Spinal cord (tissue), 10 donors: Measurements from ENCODE around the gene SMR3A. TPM values are rescaled to one million over a fixed set of nuclear protein-coding genes. Genes with fewer than 3 reads are reported as not detected.

Experiments used
- DNase-seq, 6 donors: peaks; one replicate each; pipeline versions ENCODE4 v3.0.0 to v3.0.0-alpha.2; 2013 to 2015; ENCODE audit warnings: low spot score in 6 of 6, low read depth in 4 of 6
- H3K27ac ChIP-seq: one replicate; pipeline ENCODE4 v1.5.1; 2013; ENCODE audit warnings: low read depth, low read length, control low read depth
- H3K27me3 ChIP-seq: one replicate; pipeline ENCODE4 v1.6.1; 2013; ENCODE audit warnings: low read length; ENCODE audit not compliant: control insufficient read depth, insufficient read depth
- H3K36me3 ChIP-seq: one replicate; pipeline ENCODE4 v1.6.1; 2013; ENCODE audit warnings: low read length; ENCODE audit not compliant: control insufficient read depth, insufficient read depth
- H3K4me1 ChIP-seq: one replicate; pipeline ENCODE4 v1.6.1; 2013; ENCODE audit warnings: low read length; ENCODE audit not compliant: control insufficient read depth, insufficient read depth
- H3K4me3 ChIP-seq: one replicate; pipeline ENCODE4 v1.5.1; 2013; ENCODE audit warnings: low read depth, low read length, control low read depth
- H3K9me3 ChIP-seq: one replicate; pipeline ENCODE4 v1.6.1; 2013; ENCODE audit warnings: low read length; ENCODE audit not compliant: control insufficient read depth, insufficient read depth
- WGBS: methylation state at CpG from one replicate; pipeline ENCODE4 v1.1.5; 2013; ENCODE audit warnings: missing lambda C conversion rate; ENCODE audit not compliant: insufficient coverage; 5-methylcytosine and 5-hydroxymethylcytosine counted together
- long read RNA-seq, 4 donors: transcript quantifications; one replicate each; lab custom pipeline, GENCODE V29; 2026
- polyA plus RNA-seq, 2 donors: library from polyadenylated mRNA; unstranded; fragments of 120-200 nt; gene quantifications; one replicate each; pipeline ENCODE4 v1.2.1, GENCODE V29; 2013; ENCODE audit not compliant: insufficient read length in 2 of 2
- total RNA-seq, 2 donors: library from RNA; depleted of rRNA in 1 of 2; stranded (reverse); fragments of 120-200 nt in 1 of 2; fragments of >200 nt in 1 of 2; gene quantifications; one replicate each; pipeline versions ENCODE4 v1.2.3 to v1.2.4, GENCODE V29; 2013 to 2014
- donor health status: healthy.

Gene SMR3A
- total RNA-seq: not detected
- polyA plus RNA-seq: not detected
- long read RNA-seq, donor 1: 0 reads
- long read RNA-seq, donor 2: 0 reads
- long read RNA-seq, donor 3: 0 reads
- long read RNA-seq, donor 4: 0 reads

DNA sequence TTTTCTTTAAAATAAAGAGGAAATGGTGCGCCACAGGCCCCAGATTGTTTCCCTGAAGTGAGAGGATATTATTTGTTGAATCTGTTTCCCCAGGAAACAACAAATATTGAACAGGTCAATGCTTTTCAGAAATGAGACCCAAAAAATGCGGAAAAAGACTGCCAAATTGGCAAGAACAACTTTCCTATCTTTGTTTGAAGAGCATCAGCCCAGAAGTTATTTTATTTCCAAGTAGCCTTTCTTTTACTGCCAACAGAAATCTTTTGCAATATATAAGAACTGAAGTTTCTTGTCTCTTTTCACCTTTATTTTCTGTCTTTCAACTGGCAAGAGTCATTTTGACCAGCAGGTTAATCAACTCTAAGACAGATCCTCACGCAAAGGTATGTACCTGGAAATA, at the start of gene SMR3A:
Gene SMR3A (plus strand): TSS at position 301 of the 400 bp plus-strand sequence. CDS start 1,356 bp downstream, outside the sequence.
- no peak for DNase-seq
- Histone ChIP-seq H3K27ac (no peak within 1 kb of the TSS), H3K4me3 (no peak within 1 kb of the TSS), H3K27me3 (no peaks in the 10 kb centered on the region), H3K4me1 (no peaks in the 10 kb centered on the region), H3K9me3 (no peaks in the 10 kb centered on the region), H3K36me3 (no peaks in the 10 kb centered on the region)
- WGBS: no CpG with 5 or more reads among the region's 3 CpGs

DNA sequence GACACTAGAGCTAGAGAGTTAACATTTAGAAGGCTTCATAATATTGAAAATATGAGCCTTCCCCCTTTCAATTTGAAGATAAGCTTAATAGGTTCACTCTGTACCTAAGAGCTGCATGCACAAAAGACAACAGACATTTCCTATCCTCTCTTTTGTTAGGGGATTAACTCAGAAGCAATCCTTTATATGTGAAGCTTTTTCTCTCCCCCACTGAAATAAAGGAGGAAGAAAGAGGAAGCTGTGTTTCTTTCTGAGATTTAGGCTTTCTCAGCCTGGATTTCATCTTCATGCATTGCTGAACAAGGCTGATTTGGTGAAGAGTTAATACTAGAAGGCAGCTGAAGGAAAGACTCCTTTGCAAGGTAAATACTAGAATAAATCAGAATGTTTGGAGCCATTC, 46.8 kb upstream of the SMR3A start:
- H3K4me1 ChIP-seq: no peaks in the 10 kb centered on the region
- H3K27ac ChIP-seq: no peak overlapping the region
- no peak overlapping the region for H3K4me3 ChIP-seq
- no peaks in the 10 kb centered on the region for H3K9me3 ChIP-seq
- no peaks in the 10 kb centered on the region for H3K36me3 ChIP-seq
- no peaks in the 10 kb centered on the region for H3K27me3 ChIP-seq
- DNase-seq: no peak

DNA sequence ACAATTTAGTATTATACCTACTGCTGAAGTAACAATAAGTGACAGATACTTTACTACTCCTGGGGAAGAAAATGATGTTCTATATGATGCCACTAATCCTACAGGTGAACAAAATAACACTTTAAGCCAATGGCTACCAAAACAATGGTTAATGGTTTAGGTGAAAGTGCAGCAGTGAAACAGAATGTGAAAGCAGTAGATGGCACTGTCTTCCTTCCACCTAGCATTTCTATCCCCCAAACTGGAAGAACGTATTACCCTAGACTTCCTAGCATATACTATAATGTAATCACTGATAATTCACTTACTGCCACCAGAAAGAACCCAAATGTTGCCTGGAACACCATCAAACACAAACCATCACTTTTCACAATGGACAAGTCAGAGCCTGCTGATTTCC, 44.6 kb upstream of the SMR3A start:
- H3K27ac ChIP-seq: no peak overlapping the region
- no peaks in the 10 kb centered on the region for H3K36me3 ChIP-seq
- H3K4me3 ChIP-seq: no peak overlapping the region
- H3K4me1 ChIP-seq: no peaks in the 10 kb centered on the region
- DNase-seq: no peak
- no peaks in the 10 kb centered on the region for H3K9me3 ChIP-seq
- 71% methylated on average over 1 of the region's 1 CpG for WGBS
- no peaks in the 10 kb centered on the region for H3K27me3 ChIP-seq

DNA sequence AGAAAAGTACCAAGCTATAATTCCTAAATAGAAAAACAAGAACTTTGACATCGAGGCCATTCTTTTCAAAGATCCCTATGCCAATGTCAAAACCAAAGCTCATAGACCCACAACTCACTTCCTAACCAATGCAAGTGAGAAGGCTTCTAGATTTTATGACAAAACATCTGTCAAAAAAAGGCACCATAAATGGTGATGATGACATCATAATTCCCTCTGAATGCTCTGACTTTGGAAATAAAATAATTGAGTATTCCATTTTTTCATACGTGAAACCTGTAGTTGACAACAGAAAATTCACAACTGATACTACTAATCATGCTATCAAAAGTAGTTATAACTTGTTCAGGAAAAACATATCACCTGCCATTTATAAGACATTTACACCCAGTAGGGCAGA, 34.5 kb upstream of the SMR3A start:
- H3K36me3 ChIP-seq: no peaks in the 10 kb centered on the region
- H3K4me3 ChIP-seq: no peak overlapping the region
- H3K9me3 ChIP-seq: no peaks in the 10 kb centered on the region
- no peaks in the 10 kb centered on the region for H3K4me1 ChIP-seq
- H3K27me3 ChIP-seq: no peaks in the 10 kb centered on the region
- no peak for DNase-seq
- 83% methylated on average over 1 of the region's 2 CpGs for WGBS
- H3K27ac ChIP-seq: no peak overlapping the region

DNA sequence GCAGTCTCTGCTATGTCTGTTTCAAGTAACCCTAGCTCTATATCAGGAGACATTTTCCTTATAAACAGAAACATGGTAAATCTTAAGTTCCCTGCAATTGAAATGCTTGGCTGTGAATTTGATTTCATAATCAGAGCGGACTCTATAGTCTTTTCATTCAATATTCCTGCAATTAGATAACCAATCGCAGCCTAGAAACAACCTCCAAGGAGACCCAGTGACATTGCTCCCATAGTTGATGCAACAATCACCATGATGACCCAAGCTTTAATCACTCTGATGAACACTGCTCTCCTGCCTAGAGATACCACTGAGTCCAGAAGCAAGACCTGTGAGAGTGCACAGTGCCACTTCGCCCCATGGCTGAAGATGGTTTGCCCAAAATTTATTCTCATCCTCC, 25.9 kb upstream of the SMR3A start, which contains the start of gene CABS1:
Gene CABS1 (plus strand): TSS at position 301 of the 400 bp plus-strand sequence. CDS start 59 bp downstream, at position 360.
- WGBS: 100% methylated on average over 1 of the region's 3 CpGs

DNA sequence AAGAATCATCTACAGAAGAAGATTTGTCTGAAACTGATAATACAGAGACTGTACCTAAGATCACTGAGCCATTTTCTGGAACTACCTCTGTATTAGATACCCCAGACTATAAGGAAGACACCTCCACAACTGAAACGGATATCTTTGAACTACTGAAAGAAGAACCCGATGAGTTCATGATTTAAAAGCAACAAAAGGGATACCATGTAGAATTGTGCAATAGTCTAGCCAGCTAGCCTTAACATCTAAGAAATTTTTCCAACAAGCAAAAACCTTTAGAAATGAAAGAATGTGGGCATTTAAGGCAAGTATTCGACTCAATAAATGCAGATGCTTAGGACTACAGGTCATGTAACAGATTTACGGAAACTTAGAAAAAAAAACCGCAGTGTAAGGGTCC, 24.5 kb upstream of the SMR3A start:
- Histone ChIP-seq H3K9me3 (no peaks in the 10 kb centered on the region), H3K4me3 (no peak overlapping the region), H3K36me3 (no peaks in the 10 kb centered on the region), H3K4me1 (no peaks in the 10 kb centered on the region), H3K27me3 (no peaks in the 10 kb centered on the region), H3K27ac (no peak overlapping the region)
- no peak for DNase-seq
- WGBS: no CpG with 5 or more reads among the region's 5 CpGs

More for the DNA sequence above, 25.9 kb upstream of the SMR3A start, which contains the start of gene CABS1:
- Histone ChIP-seq H3K36me3 (no peaks in the 10 kb centered on the region), H3K4me3 (no peak within 1 kb of the TSS), H3K4me1 (no peaks in the 10 kb centered on the region), H3K9me3 (no peaks in the 10 kb centered on the region), H3K27me3 (no peaks in the 10 kb centered on the region), H3K27ac (no peak within 1 kb of the TSS)
- no peak for DNase-seq

DNA sequence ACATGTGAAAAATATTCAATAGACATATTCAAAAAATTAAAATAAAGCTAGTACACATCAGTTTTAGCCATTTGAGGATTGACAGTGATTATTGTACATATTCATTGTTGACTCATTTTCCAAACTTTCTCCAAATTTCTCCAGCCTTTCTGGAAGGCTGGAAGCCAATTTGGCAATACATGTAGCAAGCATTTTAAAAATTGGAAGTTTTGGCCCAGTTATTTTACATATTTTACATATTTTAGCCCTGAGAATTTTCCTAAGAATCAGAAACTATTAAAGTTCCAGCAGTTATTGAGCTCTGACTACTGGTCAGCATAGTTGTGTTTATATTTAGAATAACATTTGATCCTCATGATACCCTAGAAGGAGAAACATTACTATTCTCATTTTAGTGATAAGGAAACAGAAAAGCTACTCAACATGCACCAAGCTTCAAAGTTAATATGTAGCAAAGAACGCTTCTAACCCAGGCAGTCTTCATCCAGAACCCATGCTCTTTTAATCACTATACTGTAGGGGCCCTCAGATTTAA, 22.6 kb upstream of the SMR3A start:
- Histone ChIP-seq H3K9me3 (no peaks in the 10 kb centered on the region), H3K4me1 (no peaks in the 10 kb centered on the region), H3K36me3 (no peaks in the 10 kb centered on the region), H3K27ac (no peak overlapping the region), H3K27me3 (no peaks in the 10 kb centered on the region), H3K4me3 (no peak overlapping the region)
- no peak for DNase-seq
- no CpG with 5 or more reads among the region's 1 CpG for WGBS

DNA sequence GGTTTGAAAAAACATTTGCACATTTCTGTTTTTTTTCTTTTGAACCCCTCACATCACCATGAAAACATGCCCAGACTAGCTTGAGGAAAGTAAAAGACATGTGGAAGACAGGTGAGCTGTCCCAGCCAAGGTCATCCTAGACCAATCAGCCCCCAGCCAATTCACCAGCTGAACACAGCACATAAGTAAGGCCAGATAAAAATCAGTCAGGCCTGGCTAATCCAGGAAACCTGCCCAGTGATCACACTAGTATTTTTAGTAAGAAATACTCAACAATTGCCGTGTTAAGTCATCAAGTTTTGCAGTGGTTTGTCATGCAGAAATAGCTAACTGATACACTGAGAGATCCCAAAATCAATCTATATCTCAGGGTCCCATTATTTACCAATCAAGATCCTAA, 4.4 kb upstream of the SMR3A start:
- no CpG with 5 or more reads among the region's 1 CpG for WGBS
- H3K4me1 ChIP-seq: no peaks in the 10 kb centered on the region

DNA sequence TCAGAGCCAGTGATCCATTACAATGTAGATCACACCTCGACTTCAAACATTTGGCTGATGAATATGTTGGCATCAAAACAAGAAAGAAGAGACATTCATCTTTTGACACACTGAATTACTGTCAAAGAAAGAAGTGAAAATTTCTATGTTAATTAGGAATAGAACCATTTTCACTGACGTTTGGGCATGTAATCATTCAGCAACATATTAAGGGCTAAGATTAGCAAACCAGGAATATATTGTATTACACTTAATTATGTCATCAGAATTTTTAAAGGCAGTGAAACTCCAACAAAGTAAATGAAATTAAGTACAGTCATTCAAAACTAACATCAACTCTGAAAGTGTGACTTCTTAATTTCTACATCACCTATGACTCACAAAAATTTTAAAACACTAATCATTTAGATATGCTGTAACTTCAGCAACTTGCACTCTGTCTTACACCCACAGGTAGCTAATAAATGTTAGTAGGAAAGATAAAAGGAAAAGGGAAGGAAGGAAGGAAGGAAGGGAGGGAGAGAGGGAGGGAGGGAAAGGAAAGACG, 1.4 kb upstream of the SMR3A start:
- WGBS: no CpG with 5 or more reads among the region's 3 CpGs
- Histone ChIP-seq H3K27me3 (no peaks in the 10 kb centered on the region), H3K9me3 (no peaks in the 10 kb centered on the region), H3K27ac (no peak overlapping the region), H3K4me1 (no peaks in the 10 kb centered on the region), H3K4me3 (no peak overlapping the region), H3K36me3 (no peaks in the 10 kb centered on the region)
- DNase-seq: no peak

More for the DNA sequence above, 4.4 kb upstream of the SMR3A start:
- Histone ChIP-seq H3K36me3 (no peaks in the 10 kb centered on the region), H3K27ac (no peak overlapping the region), H3K27me3 (no peaks in the 10 kb centered on the region), H3K4me3 (no peak overlapping the region), H3K9me3 (no peaks in the 10 kb centered on the region)
- no peak for DNase-seq

DNA sequence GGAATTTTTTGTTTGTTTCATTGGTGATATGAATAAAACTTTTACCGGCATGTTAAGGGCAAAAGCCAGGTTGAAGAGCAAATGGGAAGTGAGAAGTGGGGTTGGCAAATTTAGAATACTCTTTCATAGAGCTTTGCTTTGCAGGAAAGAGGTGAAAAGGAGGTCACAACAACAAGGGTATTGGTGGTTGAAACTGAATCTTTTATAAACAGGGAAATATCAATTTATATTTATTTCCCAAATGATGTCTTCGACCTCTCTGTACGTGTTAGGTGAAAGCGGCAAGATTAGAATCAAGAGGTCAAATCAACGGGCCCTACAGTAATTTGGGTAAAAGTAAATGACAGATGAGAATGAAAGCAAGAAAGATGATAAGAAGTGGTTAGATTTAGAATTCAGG, 3.4 kb downstream of the SMR3A start:
- no peak for DNase-seq
- H3K27me3 ChIP-seq: no peaks in the 10 kb centered on the region
- no peaks in the 10 kb centered on the region for H3K36me3 ChIP-seq
- no peaks in the 10 kb centered on the region for H3K9me3 ChIP-seq
- no peak overlapping the region for H3K27ac ChIP-seq
- H3K4me3 ChIP-seq: no peak overlapping the region
- 92% methylated on average over 5 of the region's 5 CpGs for WGBS
- no peaks in the 10 kb centered on the region for H3K4me1 ChIP-seq
